ENCODE data around the gene STON1. TPM values are rescaled to one million over a fixed set of nuclear protein-coding genes. Genes with fewer than 3 reads are reported as not detected.

STON1 gene
- total and polyA plus RNA-seq, 2 of the 4 experiments (the other 2 are of a cell fraction): 4.0 to 5.7 TPM

DNA sequence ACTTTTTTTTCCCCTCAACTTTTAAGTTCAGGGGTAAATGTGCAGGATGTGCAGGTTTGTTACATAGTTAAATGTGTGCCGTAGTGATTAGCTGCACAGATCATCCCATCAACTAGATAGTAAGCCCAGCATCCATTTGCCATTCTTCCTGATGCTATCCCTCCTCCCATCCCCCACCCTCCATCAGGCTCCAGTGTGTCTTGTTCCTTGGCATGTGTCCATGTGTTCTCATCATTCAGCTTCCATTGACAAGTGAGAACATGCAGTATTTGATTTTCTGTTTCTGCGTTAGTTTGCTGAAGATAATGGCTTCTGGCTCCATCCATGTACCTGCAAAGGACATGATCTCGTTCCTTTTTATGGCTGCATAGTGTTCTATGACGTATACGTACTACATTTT is 47.2 kb upstream of the STON1 start:
- no peak overlapping the region for H3K9ac ChIP-seq (ENCODE audit: low read depth, low read length)
- no peak overlapping the region for H4K5ac ChIP-seq (ENCODE audit: low read depth, low read length)
- H3K27ac ChIP-seq (ENCODE audit: insufficient read depth, low read length): peak overlapping the region; percentile 41; the same call in 1 of the 2 replicates
- ChIA-PET CTCF (no interaction called here), POLR2A (ENCODE audit: unreplicated experiment) (no interaction called here)
- H3K4ac ChIP-seq (ENCODE audit: low read depth, low read length): no peak overlapping the region
- no peaks in the 10 kb centered on the region for H3K9me1 ChIP-seq (ENCODE audit: insufficient read depth, low read length)
- H3K27me3 ChIP-seq (ENCODE audit: control insufficient read depth, insufficient read depth, low read length): no peaks in the 10 kb centered on the region
- H3K36me3 ChIP-seq (ENCODE audit: control insufficient read depth, insufficient read depth, low read length): peaks cover 9% of the 10 kb centered on the region
- dilution Hi-C loops (cut with HindIII; ENCODE audit: low sequenced_read_pairs, unreplicated experiment): no loop called here
- no peaks in the 10 kb centered on the region for H3K79me1 ChIP-seq (ENCODE audit: low read depth in 1 of 2, low read length in 2 of 2)
- no peak overlapping the region for H3K4me2 ChIP-seq (ENCODE audit: low read depth, low read length)
- H3K4me1 ChIP-seq (ENCODE audit: control insufficient read depth, insufficient read depth, low read length): peaks cover 9% of the 10 kb centered on the region
- TF ChIP-seq RFX5 (IDR thresholded peaks at IDR 0.05; ENCODE audit: low read depth, low read length): no peak
- TF ChIP-seq NFE2L2 (IDR thresholded peaks at IDR 0.05; ENCODE audit: low read depth, low read length): no peak
- no peak for TF ChIP-seq MAFK (IDR thresholded peaks at IDR 0.05; ENCODE audit: low read depth, low read length)
- no peak for TF ChIP-seq ELK1 (IDR thresholded peaks at IDR 0.05; ENCODE audit: borderline replicate concordance, low read depth, low read length)
- H2BK120ac ChIP-seq (ENCODE audit: low read depth, low read length): no peak overlapping the region
- no peak overlapping the region for H2AK9ac ChIP-seq (replicated peaks; ENCODE audit: low read depth, low read length, poor library complexity)
- H3K56ac ChIP-seq (ENCODE audit: extremely low read depth, insufficient read depth, low read length): no peak overlapping the region
- peak overlapping the region; percentile 61; the same call in 1 of the 2 replicates for H2AK5ac ChIP-seq (ENCODE audit: low read depth, low read length)
- H3K18ac ChIP-seq (ENCODE audit: low read depth, low read length): peak overlapping the region; percentile 24; the same call in 1 of the 2 replicates
- no peak; the same call in 1 of the 2 replicates for ATAC-seq (ENCODE audit: low read depth)
- in situ Hi-C loops (cut with MboI; ENCODE audit: low sequenced_read_pairs): no loop called here
- H4K91ac ChIP-seq (ENCODE audit: insufficient read depth, low read depth, low read length): no peak overlapping the region
- no CpG with 5 or more reads among the region's 5 CpGs for WGBS, 2 experiments (ENCODE audit: extremely low coverage in 2 of 2, insufficient read length in 1 of 2)
- no peak overlapping the region for H3K23ac ChIP-seq (ENCODE audit: low read depth, low read length)
- H4K8ac ChIP-seq (ENCODE audit: low read depth in 2 of 2, low read length in 2 of 2): no peak overlapping the region
- intact Hi-C loops (cut with micrococcal nuclease): loop anchor here (5.0 kb wide), 1 partner anchor 85 kb away; no protein-coding TSS in a partner anchor
- H2BK20ac ChIP-seq (ENCODE audit: low read depth, low read length): no peak overlapping the region
- H3K14ac ChIP-seq (replicated peaks; ENCODE audit: low read depth, low read length): no peak overlapping the region
- no peaks in the 10 kb centered on the region for H4K20me1 ChIP-seq (ENCODE audit: insufficient read depth, low read length)
- no peak overlapping the region for H2BK5ac ChIP-seq (ENCODE audit: low read depth, low read length, poor library complexity, severe bottlenecking)
- H2AFZ ChIP-seq (replicated peaks; ENCODE audit: low read length, poor library complexity): no peak overlapping the region
- no peak overlapping the region for H3K4me3 ChIP-seq (ENCODE audit: insufficient read depth, low read depth, low read length)
- no peaks in the 10 kb centered on the region for H3K9me3 ChIP-seq (ENCODE audit: control insufficient read depth, insufficient read depth, low read length)
- no TSS peak for BruUV-seq (replicated peaks)
- no peak for DNase-seq
- H2BK15ac ChIP-seq (ENCODE audit: low read depth, low read length): no peak overlapping the region
